ENCODE measurements around the gene NTSR1. TPM values are rescaled to one million over a fixed set of nuclear protein-coding genes. Genes with fewer than 3 reads are reported as not detected.

NTSR1 gene
- polyA plus RNA-seq, 3 donors = 0.35 to 2.5 (median 0.40) TPM

DNA sequence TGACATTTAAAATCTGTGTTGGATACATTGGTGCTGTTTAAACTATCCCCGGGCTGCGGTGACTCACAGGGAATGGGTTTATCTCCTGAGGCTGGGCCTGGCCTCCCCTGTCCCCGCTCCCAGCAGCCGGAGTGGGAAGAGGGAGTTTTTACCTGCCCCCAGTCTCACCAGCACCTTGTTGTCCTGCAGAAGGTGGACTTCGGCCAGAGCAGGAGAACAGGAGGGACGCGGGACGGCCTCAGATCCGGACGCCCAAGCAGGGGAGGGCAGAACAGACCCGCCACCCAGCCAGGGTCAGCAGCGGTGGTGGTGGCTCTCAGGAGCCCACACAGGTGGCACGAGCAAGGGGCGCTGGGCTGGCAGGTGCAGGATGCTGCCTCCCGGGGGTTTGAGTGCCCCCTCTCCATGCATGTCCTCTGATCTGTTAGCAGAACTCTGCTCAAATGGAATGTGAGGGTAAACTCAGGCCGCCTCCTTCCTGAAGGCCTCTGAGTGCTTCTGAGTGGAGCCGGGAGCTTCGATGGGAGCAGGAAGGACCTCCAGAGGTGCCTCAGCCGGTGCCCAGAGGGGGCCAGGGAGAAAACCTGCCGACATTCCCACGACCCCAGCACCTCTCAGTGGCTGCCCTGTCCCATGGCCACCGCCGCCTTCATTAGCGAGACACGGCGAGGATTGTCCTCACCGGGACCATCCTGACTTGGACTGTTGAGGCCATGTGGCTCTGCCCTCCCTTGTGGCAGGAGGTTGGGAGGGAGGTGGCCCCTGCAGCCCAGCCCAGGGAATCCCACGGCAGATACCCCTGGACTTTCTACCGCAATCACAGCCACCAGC is 44.2 kb downstream of the NTSR1 start:
- H3K27me3 Mint-ChIP-seq (ENCODE audit: low read depth in 3 of 3) = peaks cover 6 to 12% (median 12%) of the 10 kb centered on the region in 3 donors
- H3K4me3 ChIP-seq (replicated peaks in 1 of 3; ENCODE audit: low read depth in 2 of 3, low read length in 3 of 3) = peak overlapping the region in 1 of 3 experiments; percentile 47
- peaks cover 2 to 9% of the 10 kb centered on the region in 2 donors for H3K36me3 Mint-ChIP-seq
- WGBS (ENCODE audit: insufficient coverage) = 91% methylated on average over 20 of the region's 29 CpGs
- H3K27me3 ChIP-seq (ENCODE audit: control insufficient read depth in 2 of 2, insufficient read depth in 2 of 2, low read length in 2 of 2) = no peaks in the 10 kb centered on the region
- peak overlapping the region; percentile 56 for H2AFZ ChIP-seq (ENCODE audit: insufficient read depth, low read depth, low read length, poor library complexity, severe bottlenecking)
- peaks cover 17% of the 10 kb centered on the region for H3K4me1 Mint-ChIP-seq
- peaks cover 3 to 5% of the 10 kb centered on the region in 2 donors for H3K9me3 ChIP-seq (replicated peaks in 1 of 2; ENCODE audit: control insufficient read depth in 1 of 2, insufficient read depth in 1 of 2, low read length in 2 of 2)
- H3K4me1 ChIP-seq (ENCODE audit: control insufficient read depth in 1 of 2, insufficient read depth in 2 of 2, low read length in 2 of 2) = peaks cover 12 to 18% of the 10 kb centered on the region in 2 donors
- H3K27ac ChIP-seq (ENCODE audit: low read depth in 1 of 2, low read length in 2 of 2) = no peak overlapping the region
- intact Hi-C loops (cut with micrococcal nuclease) = no loop called here
- TF ChIP-seq, protein P1, sequence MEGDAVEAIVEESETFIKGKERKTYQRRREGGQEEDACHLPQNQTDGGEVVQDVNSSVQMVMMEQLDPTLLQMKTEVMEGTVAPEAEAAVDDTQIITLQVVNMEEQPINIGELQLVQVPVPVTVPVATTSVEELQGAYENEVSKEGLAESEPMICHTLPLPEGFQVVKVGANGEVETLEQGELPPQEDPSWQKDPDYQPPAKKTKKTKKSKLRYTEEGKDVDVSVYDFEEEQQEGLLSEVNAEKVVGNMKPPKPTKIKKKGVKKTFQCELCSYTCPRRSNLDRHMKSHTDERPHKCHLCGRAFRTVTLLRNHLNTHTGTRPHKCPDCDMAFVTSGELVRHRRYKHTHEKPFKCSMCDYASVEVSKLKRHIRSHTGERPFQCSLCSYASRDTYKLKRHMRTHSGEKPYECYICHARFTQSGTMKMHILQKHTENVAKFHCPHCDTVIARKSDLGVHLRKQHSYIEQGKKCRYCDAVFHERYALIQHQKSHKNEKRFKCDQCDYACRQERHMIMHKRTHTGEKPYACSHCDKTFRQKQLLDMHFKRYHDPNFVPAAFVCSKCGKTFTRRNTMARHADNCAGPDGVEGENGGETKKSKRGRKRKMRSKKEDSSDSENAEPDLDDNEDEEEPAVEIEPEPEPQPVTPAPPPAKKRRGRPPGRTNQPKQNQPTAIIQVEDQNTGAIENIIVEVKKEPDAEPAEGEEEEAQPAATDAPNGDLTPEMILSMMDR (IDR thresholded peaks at IDR 0.05) = no peak
- no peak overlapping the region for H3K27ac Mint-ChIP-seq
- peak in 1 of 3 donors; percentile 22 for DNase-seq
- no peaks in the 10 kb centered on the region for H3K79me2 ChIP-seq (ENCODE audit: insufficient read depth, low read length)
- H3K4me2 ChIP-seq (replicated peaks; ENCODE audit: extremely low read depth, low read length, poor library complexity, severe bottlenecking) = peak overlapping the region; percentile 50
- H3K36me3 ChIP-seq (replicated peaks in 1 of 2; ENCODE audit: control insufficient read depth in 1 of 2, insufficient read depth in 2 of 2, low read length in 2 of 2) = no peaks in the 10 kb centered on the region
- H3K9ac ChIP-seq (ENCODE audit: insufficient read depth, low read length, poor library complexity, severe bottlenecking) = no peak overlapping the region
- no peaks in the 10 kb centered on the region for H4K20me1 ChIP-seq (ENCODE audit: insufficient read depth, low read length)
- peaks cover 5 to 17% (median 9%) of the 10 kb centered on the region in 7 donors for H3K9me3 Mint-ChIP-seq
- peak overlapping the region; percentile 12 to 57 for H3K4me3 Mint-ChIP-seq

DNA sequence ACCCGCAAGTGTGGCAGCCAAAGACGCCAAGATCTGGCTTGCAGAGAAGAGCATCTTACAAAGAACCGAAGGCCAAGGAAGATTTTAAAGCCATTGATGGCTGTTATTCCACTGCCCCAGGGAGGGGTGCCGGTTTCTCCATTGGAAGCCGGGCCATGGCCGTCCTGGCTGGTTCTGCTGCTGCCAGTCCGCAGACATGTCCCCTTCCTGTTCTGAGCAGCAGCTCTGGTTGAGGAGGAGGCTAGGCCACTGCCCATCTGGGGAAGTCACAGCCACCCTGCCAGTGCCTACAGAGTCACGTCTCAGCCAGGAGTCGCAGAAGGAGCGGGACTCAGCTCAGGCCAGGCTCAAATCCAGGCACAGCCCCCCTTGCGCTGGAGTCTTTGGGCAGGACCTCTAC is 45.0 kb downstream of the NTSR1 start:
- Histone ChIP-seq H2AFZ (ENCODE audit: insufficient read depth, low read depth, low read length, poor library complexity, severe bottlenecking) (no peak overlapping the region), H4K20me1 (ENCODE audit: insufficient read depth, low read length) (no peaks in the 10 kb centered on the region), H3K9ac (ENCODE audit: insufficient read depth, low read length, poor library complexity, severe bottlenecking) (no peak overlapping the region), H3K36me3 (replicated peaks in 1 of 2; ENCODE audit: control insufficient read depth in 1 of 2, insufficient read depth in 2 of 2, low read length in 2 of 2) (no peaks in the 10 kb centered on the region), H3K4me3 (replicated peaks in 1 of 3; ENCODE audit: low read depth in 2 of 3, low read length in 3 of 3) (no peak overlapping the region), H3K4me2 (replicated peaks; ENCODE audit: extremely low read depth, low read length, poor library complexity, severe bottlenecking) (no peak overlapping the region), H3K79me2 (ENCODE audit: insufficient read depth, low read length) (no peaks in the 10 kb centered on the region), H3K27me3 (ENCODE audit: control insufficient read depth in 2 of 2, insufficient read depth in 2 of 2, low read length in 2 of 2) (no peaks in the 10 kb centered on the region), H3K4me1 (ENCODE audit: control insufficient read depth in 1 of 2, insufficient read depth in 2 of 2, low read length in 2 of 2) (peaks cover 12 to 14% of the 10 kb centered on the region in 2 donors), H3K27ac (ENCODE audit: low read depth in 1 of 2, low read length in 2 of 2) (no peak overlapping the region), H3K9me3 (replicated peaks in 1 of 2; ENCODE audit: control insufficient read depth in 1 of 2, insufficient read depth in 1 of 2, low read length in 2 of 2) (peaks cover 0 to 3% of the 10 kb centered on the region in 2 donors)
- TF ChIP-seq, protein P1 (IDR thresholded peaks at IDR 0.05) = no peak
- 94% methylated on average over 11 of the region's 11 CpGs for WGBS (ENCODE audit: insufficient coverage)
- Mint-ChIP-seq H3K36me3 (peaks cover 2 to 13% of the 10 kb centered on the region in 2 donors), H3K27me3 (ENCODE audit: low read depth in 3 of 3) (peaks cover 6 to 15% (median 12%) of the 10 kb centered on the region in 3 donors), H3K4me1 (peaks cover 11% of the 10 kb centered on the region), H3K27ac (no peak overlapping the region), H3K9me3 (peaks cover under 1 to 12% (median 3%) of the 10 kb centered on the region in 7 donors), H3K4me3 (no peak overlapping the region)
- DNase-seq = no peak
- intact Hi-C loops (cut with micrococcal nuclease) = no loop called here
